ENCODE results near the gene H19. TPM values are rescaled to one million over a fixed set of nuclear protein-coding genes. Genes with fewer than 3 reads are reported as not detected.

H19 gene
- polyA plus RNA-seq, 12 donors, result 9,391 to 57,495 (median 10,764) TPM

GRCh38 chr11:1953489-1954266 lies 44.0 kb downstream of the H19 start:
- no peak for DNase-seq

DNA sequence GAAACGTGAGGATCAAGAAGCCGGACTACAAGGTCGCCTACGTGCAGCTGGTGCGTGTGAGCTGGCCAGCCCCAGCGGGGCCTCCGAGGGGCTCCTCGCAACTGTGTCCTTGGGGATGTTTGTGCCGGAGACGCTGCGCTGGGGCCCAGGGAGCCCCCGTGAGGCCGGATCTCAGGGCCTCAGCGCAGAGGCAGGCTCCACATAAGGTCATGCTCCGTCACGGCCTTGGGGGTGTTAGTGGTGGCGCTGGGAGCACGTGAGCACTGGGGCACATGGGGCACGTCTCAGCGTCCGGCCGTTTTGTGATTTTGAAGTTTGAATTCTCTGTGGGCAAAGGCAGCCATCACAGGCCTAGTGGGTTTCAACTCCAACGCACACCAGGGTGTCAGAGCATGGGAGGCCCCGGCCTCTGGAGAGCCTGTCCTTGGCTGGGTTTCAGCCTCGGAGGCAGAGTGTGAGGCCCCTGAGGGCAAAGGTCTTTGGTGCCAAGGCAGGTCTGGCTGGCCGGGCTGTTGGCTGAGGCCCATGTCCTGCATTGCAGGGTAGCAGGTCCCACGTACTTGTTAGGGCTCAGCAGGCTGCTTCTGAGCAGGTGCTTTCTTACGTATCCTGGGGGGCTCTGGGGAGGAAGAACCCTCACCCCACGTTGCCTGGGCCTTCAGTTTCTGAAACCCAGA lies 44.7 kb downstream of the H19 start:
- no peak for DNase-seq

DNA sequence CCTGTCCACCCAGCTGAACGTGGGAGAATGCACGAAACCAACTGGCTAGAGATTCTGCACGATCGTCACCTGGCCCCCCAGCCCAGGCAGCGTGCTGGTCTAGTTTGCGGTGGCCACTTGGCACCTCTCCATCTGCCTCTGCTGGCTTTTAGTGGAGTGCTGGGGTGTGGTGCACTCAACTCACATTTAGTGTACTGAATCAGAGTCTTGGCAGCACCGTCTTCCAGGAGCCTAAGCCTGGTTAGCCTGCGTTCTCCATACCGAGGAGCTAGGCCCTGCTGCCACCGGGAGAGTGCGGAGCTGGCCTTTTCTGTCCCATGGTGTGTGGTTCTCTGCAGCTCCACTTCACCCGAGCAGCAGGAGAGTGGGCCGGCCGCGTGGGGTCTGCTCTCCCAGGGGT lies 47.7 kb downstream of the H19 start:
- DNase-seq, result no peak

DNA sequence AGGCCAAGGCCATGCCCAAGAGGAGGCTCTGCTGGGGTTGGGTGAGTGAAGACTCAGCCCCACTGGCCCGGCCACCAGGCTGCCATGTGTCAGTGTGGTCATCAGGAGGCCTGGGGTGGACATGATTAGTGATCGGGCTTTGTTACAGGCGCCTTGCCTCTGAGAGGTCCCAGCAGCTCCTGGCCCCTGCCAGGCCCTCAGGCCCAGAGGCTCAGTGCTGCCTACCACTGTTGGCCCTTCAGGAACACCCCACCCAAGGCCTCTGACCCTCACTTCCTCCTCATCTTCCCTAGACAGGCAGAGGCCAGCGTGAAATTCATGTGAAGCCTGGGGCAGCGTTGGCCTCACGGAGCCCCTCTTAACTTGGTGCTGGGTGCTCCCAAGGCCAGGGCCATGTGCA lies 48.3 kb downstream of the H19 start:
- no peak for DNase-seq

GRCh38 chr11:1948389-1948788 lies 49.3 kb downstream of the H19 start:
- no peak for DNase-seq

DNA sequence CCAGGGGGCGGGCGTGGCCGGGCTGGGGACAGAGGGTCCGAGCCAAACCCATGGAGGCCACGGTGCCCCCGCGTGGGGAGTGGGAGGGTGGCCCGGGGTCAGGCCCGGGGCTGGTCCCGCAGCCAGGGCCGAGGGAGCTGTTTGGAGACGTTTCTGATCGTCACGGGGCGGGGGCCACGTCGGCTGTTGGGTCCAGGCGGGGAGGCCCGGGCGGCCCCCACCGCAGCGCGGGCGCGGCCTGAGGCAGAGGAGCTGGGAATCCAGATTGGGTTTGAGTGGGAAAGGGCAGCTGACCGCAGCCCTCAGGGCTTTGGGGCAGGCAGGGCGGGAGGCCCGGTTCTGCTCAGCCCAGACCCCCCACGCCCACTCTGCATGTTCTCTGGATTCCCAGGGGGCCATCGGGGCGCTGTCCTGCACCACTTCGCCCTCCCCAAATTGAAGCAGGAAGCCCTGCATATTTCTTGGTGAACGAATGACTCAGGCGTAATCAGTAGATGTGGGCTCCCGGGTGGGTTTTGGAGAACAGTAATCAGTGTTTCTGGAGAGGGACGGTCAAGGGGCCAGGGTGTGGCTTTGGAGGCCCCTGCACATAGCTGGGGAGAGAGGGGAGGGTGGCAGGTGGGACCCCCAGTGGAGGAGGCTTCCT lies 49.9 kb downstream of the H19 start:
- DNase-seq, result no peak

GRCh38 chr11:1946812-1947484 lies 50.7 kb downstream of the H19 start, which contains the start of gene MRPL23:
MRPL23 (plus strand) TSS chr11:1947332; CDS start chr11:1947363, 31 bp downstream.
- no peak for DNase-seq

Other genes starting within 250 kb of the H19 start
- under 1 TPM in 9 of 12 donors, not detected in 3; 0.06 to 0.36 (median 0.17) TPM for gene IFITM10, start 247.2 kb downstream of the H19 start, polyA plus RNA-seq (ENCODE audit: insufficient read length in 12 of 12)
- 100 to 1,000 TPM in 3 of 12 donors, 10 to 100 TPM in 8, not detected in 1; 54.4 to 118 (median 79.9) TPM for gene CTSD, start 233.9 kb downstream of the H19 start, polyA plus RNA-seq (ENCODE audit: insufficient read length in 12 of 12)
- gene SYT8, start 162.9 kb downstream of the H19 start, polyA plus RNA-seq (ENCODE audit: insufficient read length in 12 of 12), result 1 to 10 TPM in 3 of 12 donors, under 1 TPM in 7, not detected in 2; 0.20 to 4.9 (median 0.62) TPM
- gene TNNI2, start 158.9 kb downstream of the H19 start, polyA plus RNA-seq (ENCODE audit: insufficient read length in 12 of 12), result 1,000 to 10,000 TPM; 1,241 to 4,224 (median 1,990) TPM
- 10 to 100 TPM in 11 of 12 donors, not detected in 1; 18.6 to 79.7 (median 52.5) TPM for gene LSP1, start 144.8 kb downstream of the H19 start, polyA plus RNA-seq (ENCODE audit: insufficient read length in 12 of 12)
- gene PRR33, start 105.9 kb downstream of the H19 start, polyA plus RNA-seq (ENCODE audit: insufficient read length in 12 of 12), result 1 to 10 TPM in 10 of 12 donors, not detected in 2; 1.1 to 6.9 (median 2.9) TPM
- 1,000 to 10,000 TPM; 2,865 to 9,652 (median 5,402) TPM for gene TNNT3, start 78.1 kb downstream of the H19 start, polyA plus RNA-seq (ENCODE audit: insufficient read length in 12 of 12)
- gene MRPL23, start 50.5 kb downstream of the H19 start, polyA plus RNA-seq (ENCODE audit: insufficient read length in 12 of 12), result 100 to 1,000 TPM in 2 of 12 donors, 10 to 100 TPM in 9, not detected in 1; 47.4 to 119 (median 73.6) TPM
- gene IGF2, start 141.5 kb upstream of the H19 start, polyA plus RNA-seq (ENCODE audit: insufficient read length in 12 of 12), result over 10,000 TPM in 1 of 12 donors, 1,000 to 10,000 TPM in 11; 2,801 to 25,201 (median 3,863) TPM
- not detected for gene INS, start 163.4 kb upstream of the H19 start, polyA plus RNA-seq (ENCODE audit: insufficient read length in 12 of 12)
- 1 to 10 TPM in 1 of 12 donors, under 1 TPM in 7, not detected in 4; 0.10 to 1.3 (median 0.51) TPM for gene TH, start 174.0 kb upstream of the H19 start, polyA plus RNA-seq (ENCODE audit: insufficient read length in 12 of 12)